Effector memory CD8-positive, alpha-beta T cell (primary cell): ENCODE results near the gene CALML6.
"Not testable (repeated sequence)": the region's sequence is repeated elsewhere in the genome, so short reads cannot be mapped to it uniquely, and the experiment has no call there.

ENCODE experiments used
- ATAC-seq: fragments of 150-1000 bp; cut with Tn5 transposase; replicated peaks from 2 replicates; pipeline ENCODE4 v1.10.0; 2021; ENCODE audit warnings: mild to moderate bottlenecking, moderate library complexity
- DNase-seq, 3 experiments: peaks; one replicate each; pipeline ENCODE4 v3.0.0; 2021
- H3K27ac Mint-ChIP-seq, 2 donors: one replicate each; pipeline ENCODE4 v1.8.0; 2022; ENCODE audit warnings: mild to moderate bottlenecking in 2 of 2, mixed read lengths in 2 of 2, moderate library complexity in 2 of 2
- H3K27me3 Mint-ChIP-seq, 2 donors: one replicate each; pipeline ENCODE4 v1.8.0; 2022; ENCODE audit warnings: mixed read lengths in 2 of 2
- H3K36me3 Mint-ChIP-seq: one replicate; pipeline ENCODE4 v1.8.0; 2022; ENCODE audit warnings: mild to moderate bottlenecking, moderate library complexity, mixed read lengths; ENCODE audit not compliant: insufficient read depth
- H3K4me1 Mint-ChIP-seq, 2 donors: one replicate each; pipeline ENCODE4 v1.8.0; 2022; ENCODE audit warnings: low read depth in 2 of 2, mixed read lengths in 2 of 2
- H3K4me3 Mint-ChIP-seq, 2 donors: one replicate each; pipeline ENCODE4 v1.8.0; 2022; ENCODE audit warnings: mild to moderate bottlenecking in 2 of 2, mixed read lengths in 2 of 2, moderate library complexity in 2 of 2
- H3K9me3 Mint-ChIP-seq, 2 donors: one replicate each; pipeline ENCODE4 v1.8.0; 2022; ENCODE audit warnings: mixed read lengths in 2 of 2

Gene CALML6

GRCh38 chr1:1883092-1883873 lies 31.8 kb upstream of the CALML6 start:
- Mint-ChIP-seq H3K36me3 (peaks cover 88% of the 10 kb centered on the region), H3K4me3 (peak overlapping the region; percentile 50 to 74), H3K27ac (peak overlapping the region in 1 of 2 donors; percentile 85), H3K27me3 (no peaks in the 10 kb centered on the region), H3K4me1 (peaks cover 55 to 67% of the 10 kb centered on the region in 2 donors), H3K9me3 (no peaks in the 10 kb centered on the region)
- peak; percentile 35 for ATAC-seq
- no peak for DNase-seq

- Mint-ChIP-seq H3K4me3 (peak overlapping the region; percentile 50 to 74), H3K4me1 (peaks cover 55 to 67% of the 10 kb centered on the region in 2 donors), H3K36me3 (peaks cover 88% of the 10 kb centered on the region), H3K27ac (peak overlapping the region; percentile 71 to 85)
- not testable (repeated sequence) for H3K27me3 Mint-ChIP-seq, DNase-seq, H3K9me3 Mint-ChIP-seq
- peak; percentile 11 for ATAC-seq
Measured at GRCh38 chr1:1883890-1884289, 31.2 kb upstream of the CALML6 start.

GRCh38 chr1:1889090-1889750 lies 25.8 kb upstream of the CALML6 start:
- H3K36me3 Mint-ChIP-seq, result peaks cover 60% of the 10 kb centered on the region
- H3K4me1 Mint-ChIP-seq, result peaks cover 39 to 49% of the 10 kb centered on the region in 2 donors
- no peaks in the 10 kb centered on the region for H3K27me3 Mint-ChIP-seq
- ATAC-seq (no peak), DNase-seq (no peak)
- H3K4me3 Mint-ChIP-seq, result peak overlapping the region; percentile 73 to 77
- H3K27ac Mint-ChIP-seq, result peak overlapping the region; percentile 49 to 88
- H3K9me3 Mint-ChIP-seq, result no peaks in the 10 kb centered on the region

- Mint-ChIP-seq H3K27ac (peak overlapping the region; percentile 49 to 88), H3K36me3 (peaks cover 52% of the 10 kb centered on the region), H3K27me3 (peaks cover 6 to 7% of the 10 kb centered on the region in 2 donors), H3K9me3 (no peaks in the 10 kb centered on the region), H3K4me3 (peak overlapping the region; percentile 73 to 77), H3K4me1 (peaks cover 41 to 54% of the 10 kb centered on the region in 2 donors)
- ATAC-seq (peak; percentile 40), DNase-seq (peak; percentile 20 to 38 (median 33))
Measured at GRCh38 chr1:1889847-1890505, 25.1 kb upstream of the CALML6 start.

- peaks cover 9 to 15% of the 10 kb centered on the region in 2 donors for H3K27me3 Mint-ChIP-seq
- ATAC-seq, result peak; percentile 79
- peaks cover 44 to 56% of the 10 kb centered on the region in 2 donors for H3K4me1 Mint-ChIP-seq
Measured at GRCh38 chr1:1890506-1891348, 24.3 kb upstream of the CALML6 start, which contains the start of gene GNB1. Gene GNB1 (minus strand): TSS chr1:1891087. CDS start chr1:1825453, 65,634 bp downstream.

GRCh38 chr1:1891349-1892078 lies 23.5 kb upstream of the CALML6 start:
- H3K27ac Mint-ChIP-seq, result peak overlapping the region; percentile 91 to 95
- ATAC-seq (peak; percentile 52), DNase-seq (peak in 2 of 3 experiments; percentile 37 to 49)
- H3K4me3 Mint-ChIP-seq, result peak overlapping the region; percentile 87 to 92
- H3K4me1 Mint-ChIP-seq, result peaks cover 40 to 51% of the 10 kb centered on the region in 2 donors
- peaks cover 40% of the 10 kb centered on the region for H3K36me3 Mint-ChIP-seq
- H3K9me3 Mint-ChIP-seq, result no peaks in the 10 kb centered on the region
- H3K27me3 Mint-ChIP-seq, result peaks cover 9 to 20% of the 10 kb centered on the region in 2 donors

More at GRCh38 chr1:1890506-1891348, 24.3 kb upstream of the CALML6 start, which contains the start of gene GNB1:
- peak within 1 kb of the TSS; percentile 91 to 95 for H3K27ac Mint-ChIP-seq
- peak within 1 kb of the TSS; percentile 87 to 92 for H3K4me3 Mint-ChIP-seq
- peak; percentile 81 to 91 (median 90) for DNase-seq
- no peaks in the 10 kb centered on the region for H3K9me3 Mint-ChIP-seq
- peaks cover 45% of the 10 kb centered on the region for H3K36me3 Mint-ChIP-seq

- Mint-ChIP-seq H3K27me3 (peaks cover 9 to 20% of the 10 kb centered on the region in 2 donors), H3K27ac (peak overlapping the region; percentile 91 to 95), H3K9me3 (no peaks in the 10 kb centered on the region), H3K4me1 (peaks cover 36 to 46% of the 10 kb centered on the region in 2 donors), H3K36me3 (peaks cover 33% of the 10 kb centered on the region), H3K4me3 (peak overlapping the region; percentile 87 to 92)
- DNase-seq (no peak), ATAC-seq (no peak)
Measured at GRCh38 chr1:1892079-1892762, 22.8 kb upstream of the CALML6 start.

- Mint-ChIP-seq H3K36me3 (peaks cover 32% of the 10 kb centered on the region), H3K9me3 (no peaks in the 10 kb centered on the region), H3K27ac (peak overlapping the region; percentile 91 to 95), H3K27me3 (peaks cover 9 to 20% of the 10 kb centered on the region in 2 donors), H3K4me3 (peak overlapping the region; percentile 87 to 92), H3K4me1 (peaks cover 33 to 41% of the 10 kb centered on the region in 2 donors)
- ATAC-seq (no peak), DNase-seq (no peak)
Measured at GRCh38 chr1:1892763-1893120, 22.3 kb upstream of the CALML6 start.

GRCh38 chr1:1893291-1893985 lies 21.6 kb upstream of the CALML6 start:
- Mint-ChIP-seq H3K36me3 (peaks cover 25% of the 10 kb centered on the region), H3K9me3 (no peaks in the 10 kb centered on the region), H3K27ac (peak overlapping the region in 1 of 2 donors; percentile 84), H3K4me1 (peaks cover 29 to 34% of the 10 kb centered on the region in 2 donors), H3K27me3 (peaks cover 9 to 20% of the 10 kb centered on the region in 2 donors), H3K4me3 (peak overlapping the region; percentile 87 to 92)
- ATAC-seq (no peak), DNase-seq (no peak)

- peaks cover 9 to 20% of the 10 kb centered on the region in 2 donors for H3K27me3 Mint-ChIP-seq
- H3K9me3 Mint-ChIP-seq, result no peaks in the 10 kb centered on the region
- no peak overlapping the region for H3K4me3 Mint-ChIP-seq
- peak overlapping the region in 1 of 2 donors; percentile 84 for H3K27ac Mint-ChIP-seq
- ATAC-seq (no peak), DNase-seq (no peak)
- peaks cover 24 to 29% of the 10 kb centered on the region in 2 donors for H3K4me1 Mint-ChIP-seq
- H3K36me3 Mint-ChIP-seq, result peaks cover 19% of the 10 kb centered on the region
Measured at GRCh38 chr1:1893997-1894353, 21.1 kb upstream of the CALML6 start.

- H3K4me3 Mint-ChIP-seq, result peak overlapping the region in 1 of 2 donors; percentile 68
- H3K36me3 Mint-ChIP-seq, result peaks cover 14% of the 10 kb centered on the region
- DNase-seq (no peak), ATAC-seq (no peak)
- H3K4me1 Mint-ChIP-seq, result peaks cover 22 to 25% of the 10 kb centered on the region in 2 donors
- H3K27me3 Mint-ChIP-seq, result peaks cover 9 to 20% of the 10 kb centered on the region in 2 donors
- H3K9me3 Mint-ChIP-seq, result no peaks in the 10 kb centered on the region
- peak overlapping the region in 1 of 2 donors; percentile 84 for H3K27ac Mint-ChIP-seq
Measured at GRCh38 chr1:1894354-1895059, 20.6 kb upstream of the CALML6 start.
